Gastrocnemius medialis (tissue), 4 donors: Measurements from ENCODE around the gene CLDN6. TPM values are rescaled to one million over a fixed set of nuclear protein-coding genes. Genes with fewer than 3 reads are reported as not detected.

Experiments used
- ATAC-seq, 2 donors: fragments of 150-250 bp; one replicate each; pipeline ENCODE4 v1.9.1; 2016
- DNase-seq, 2 donors: peaks; one replicate each; pipeline ENCODE4 v3.0.0-alpha.2; 2019
- H3K27ac ChIP-seq, 4 donors: fragments of 200-600 bp; sonication (generic); 1 replicate in 1 of 4; 2 replicates in 3 of 4; pipeline ENCODE4 v1.5.1; 2016 to 2018; ENCODE audit warnings: mild to moderate bottlenecking in 2 of 4, moderate library complexity in 1 of 4
- H3K27me3 ChIP-seq, 3 donors: fragments of 200-600 bp; sonication (generic) in 2 of 3; 1 replicate in 1 of 3; 2 replicates in 2 of 3; pipeline versions ENCODE4 v1.5.1 to v1.6.0; 2016 to 2019; ENCODE audit warnings: mild to moderate bottlenecking in 1 of 3, moderate library complexity in 1 of 3
- H3K36me3 ChIP-seq, 2 donors: fragments of 200-600 bp; sonication (generic) in 1 of 2; one replicate each; pipeline ENCODE4 v1.5.1; 2017 to 2018
- H3K4me1 ChIP-seq, 2 donors: fragments of 200-600 bp; sonication (generic) in 1 of 2; one replicate each; pipeline ENCODE4 v1.5.1; 2016 to 2017; ENCODE audit warnings: mild to moderate bottlenecking in 2 of 2
- H3K4me3 ChIP-seq, 4 donors: fragments of 200-600 bp; sonication (generic) in 3 of 4; 1 replicate in 1 of 4; 2 replicates in 3 of 4; pipeline ENCODE4 v1.5.1; 2016 to 2019; ENCODE audit warnings: mild to moderate bottlenecking in 2 of 4
- H3K9me3 ChIP-seq, 3 donors: fragments of 200-600 bp; sonication (generic) in 2 of 3; 1 replicate in 1 of 3; 2 replicates in 2 of 3; pipeline ENCODE4 v1.5.1; 2016 to 2019
- CTCF ChIP-seq, 5 experiments: fragments of 450-650 bp in 3 of 5; fragments of 200-600 bp in 2 of 5; sonication (generic) in 2 of 5; IDR thresholded peaks in 4 of 5; conservative IDR thresholded peaks in 1 of 5; 1 replicate in 4 of 5; 2 replicates in 1 of 5; pipeline ENCODE4 v1.5.1; 2016 to 2019; ENCODE audit warnings: antibody characterized with exemption in 5 of 5, mild to moderate bottlenecking in 3 of 5, moderate library complexity in 3 of 5
- POLR2A ChIP-seq, 2 donors: fragments of 450-650 bp; IDR thresholded peaks; one replicate each; pipeline ENCODE4 v1.6.1; 2017; ENCODE audit warnings: antibody characterized with exemption in 2 of 2, mild to moderate bottlenecking in 2 of 2, moderate library complexity in 2 of 2
- in situ Hi-C, 4 donors: fragments of 200-750 bp; cut with MboI; loops; one replicate each; pipeline versions ENCODE4 v1.15.0 to v1.8.0; 2017; ENCODE audit warnings: low sequenced_read_pairs in 4 of 4
- intact Hi-C: fragments of 100-400 bp; cut with DNase I; formaldehyde crosslinking; loops from one replicate; pipeline ENCODE4 v1.15.1; 2023; ENCODE audit warnings: low total_unique reads
- total RNA-seq, 4 donors: library from RNA; depleted of rRNA; stranded (reverse); fragments of >200 nt; gene quantifications; one replicate each; pipeline versions ENCODE4 v1.1.0 to v1.2.3, GENCODE V29; 2016

CLDN6 gene
- total RNA-seq, 4 donors from 2014 or later: 0.55 TPM; not detected in 3

DNA sequence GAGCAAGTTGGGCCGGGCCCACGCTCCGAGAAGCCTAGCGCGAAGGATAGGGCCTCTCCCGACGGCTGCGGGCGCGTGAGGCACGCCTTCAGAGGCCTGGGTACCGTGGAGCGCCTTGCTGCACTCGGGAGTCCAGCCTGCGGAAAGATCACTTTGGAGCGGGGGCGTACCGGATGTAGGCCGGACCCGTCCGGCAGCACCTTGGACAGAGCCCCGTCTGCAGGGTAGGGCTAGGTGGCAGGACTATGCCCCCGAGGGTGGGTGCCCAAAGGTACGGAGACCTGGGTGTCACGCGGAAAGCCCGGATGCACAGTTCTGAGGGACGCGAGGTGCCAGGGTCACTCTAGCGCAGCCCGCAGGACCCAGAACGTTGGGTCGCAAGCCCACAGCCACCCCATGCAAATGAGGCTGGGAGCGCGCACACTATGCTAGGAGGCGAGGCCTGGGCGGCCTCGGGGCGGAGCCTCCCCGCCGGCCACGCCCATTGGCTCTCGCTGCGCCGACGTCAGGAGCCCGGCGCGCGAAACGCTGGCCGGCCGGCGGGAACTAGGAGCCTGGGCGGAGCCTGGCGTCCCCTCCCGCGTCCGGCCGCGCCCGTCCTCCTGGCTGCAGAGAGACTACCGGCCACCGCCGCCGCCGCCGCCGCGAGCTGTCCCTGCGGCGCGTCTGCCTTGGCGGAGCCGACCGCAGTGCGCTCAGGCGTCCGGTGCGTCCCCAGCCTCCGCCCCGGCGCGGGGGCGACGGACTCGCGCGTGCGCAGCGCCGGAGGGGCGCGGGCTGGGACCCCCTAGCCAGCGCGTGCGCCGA lies 49.0 kb downstream of the CLDN6 start, which contains the start of gene PAQR4:
Gene PAQR4, plus strand, starts transcription at position 611 of the 807 bp plus-strand sequence. CDS start 327 bp downstream, outside the sequence.
- DNase-seq: peak; percentile 73 to 81
- intact Hi-C loops: loop anchor here (1.0 kb wide), 1 partner anchor 11 kb away; the partner anchor contains the start of gene PKMYT1
- peak within 1 kb of the TSS; percentile 59 to 95 (median 68) for H3K4me3 ChIP-seq
- H3K27me3 ChIP-seq: peaks cover 43 to 44% (median 44%) of the 10 kb centered on the region in 3 donors
- H3K36me3 ChIP-seq: no peaks in the 10 kb centered on the region
- in situ Hi-C loops: no loop called here
- peaks cover 12 to 34% of the 10 kb centered on the region in 2 donors for H3K4me1 ChIP-seq
- peak within 1 kb of the TSS; percentile 41 to 73 (median 60) for H3K27ac ChIP-seq
- no peaks in the 10 kb centered on the region for H3K9me3 ChIP-seq
- TF ChIP-seq CTCF (IDR thresholded peaks at IDR 0.05 in 4 of 5, conservative IDR thresholded peaks at IDR 0.05 in 1 of 5): peak in 2 of 5 experiments; percentile 13 to 15
- peak; percentile 39 to 52 for TF ChIP-seq POLR2A (IDR thresholded peaks at IDR 0.05)
- peak; percentile 83 to 93 for ATAC-seq

GRCh38 chr16:2968368-2968737 lies 49.6 kb downstream of the CLDN6 start:
- Histone ChIP-seq H3K36me3 (no peaks in the 10 kb centered on the region), H3K27ac (no peak overlapping the region), H3K4me1 (peaks cover 15 to 40% of the 10 kb centered on the region in 2 donors), H3K27me3 (peaks cover 48 to 50% (median 50%) of the 10 kb centered on the region in 3 donors), H3K4me3 (peak overlapping the region; percentile 43 to 77 (median 68)), H3K9me3 (no peaks in the 10 kb centered on the region)
- ATAC-seq (no peak), DNase-seq (no peak)
- intact Hi-C loops: no loop called here
- TF ChIP-seq POLR2A (IDR thresholded peaks at IDR 0.05): no peak
- no peak for TF ChIP-seq CTCF (IDR thresholded peaks at IDR 0.05 in 4 of 5, conservative IDR thresholded peaks at IDR 0.05 in 1 of 5)
- in situ Hi-C loops: no loop called here

- no peak for ATAC-seq
- H3K4me3 ChIP-seq: no peak overlapping the region
- in situ Hi-C loops: no loop called here
These were observed 50.2 kb downstream of the CLDN6 start for GRCh38 chr16:2967721-2968161.

DNA sequence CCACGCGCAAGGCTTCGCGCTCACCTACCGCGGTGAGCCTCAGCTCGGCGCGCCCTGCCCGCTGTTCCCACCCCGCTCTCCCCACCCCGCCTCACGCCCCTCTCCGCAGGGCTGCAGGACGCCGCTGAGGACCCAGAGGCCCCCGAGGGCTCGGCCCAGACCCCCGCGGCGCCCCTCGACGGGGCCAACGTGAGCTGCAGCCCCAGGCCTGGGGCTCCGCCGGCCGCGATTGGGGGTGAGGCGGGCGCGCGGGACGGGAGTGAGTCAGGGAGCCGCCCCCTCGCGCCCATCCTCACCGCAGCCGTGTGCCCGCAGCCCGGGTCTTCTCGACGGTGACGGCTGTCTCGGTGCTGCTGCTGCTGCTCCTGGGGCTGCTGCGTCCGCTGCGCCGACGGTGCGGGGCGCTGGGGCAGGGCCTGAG lies 50.8 kb downstream of the CLDN6 start:
- Histone ChIP-seq H3K9me3 (no peaks in the 10 kb centered on the region), H3K4me1 (peaks cover 16 to 45% of the 10 kb centered on the region in 2 donors), H3K4me3 (peak overlapping the region in 1 of 4 donors; percentile 8), H3K27ac (no peak overlapping the region), H3K27me3 (peaks cover 60 to 61% (median 61%) of the 10 kb centered on the region in 3 donors), H3K36me3 (no peaks in the 10 kb centered on the region)
- TF ChIP-seq POLR2A (IDR thresholded peaks at IDR 0.05) (no peak), CTCF (IDR thresholded peaks at IDR 0.05 in 4 of 5, conservative IDR thresholded peaks at IDR 0.05 in 1 of 5) (no peak)
- ATAC-seq (no peak), DNase-seq (no peak)
- intact Hi-C loops: no loop called here
- in situ Hi-C loops: no loop called here

More at GRCh38 chr16:2967721-2968161, 50.2 kb downstream of the CLDN6 start:
- no peak overlapping the region for H3K27ac ChIP-seq
- TF ChIP-seq POLR2A (IDR thresholded peaks at IDR 0.05): no peak
- TF ChIP-seq CTCF (IDR thresholded peaks at IDR 0.05 in 4 of 5, conservative IDR thresholded peaks at IDR 0.05 in 1 of 5): no peak
- DNase-seq: no peak
- H3K36me3 ChIP-seq: no peaks in the 10 kb centered on the region
- intact Hi-C loops: no loop called here
- H3K27me3 ChIP-seq: peaks cover 54 to 56% (median 56%) of the 10 kb centered on the region in 3 donors
- H3K9me3 ChIP-seq: no peaks in the 10 kb centered on the region
- peaks cover 16 to 45% of the 10 kb centered on the region in 2 donors for H3K4me1 ChIP-seq
